HFFc6 (cell line): Measurements from ENCODE around the gene VSIG10. TPM values are rescaled to one million over a fixed set of nuclear protein-coding genes. Genes with fewer than 3 reads are reported as not detected.

Source experiments
- DNase-seq: peaks from one replicate; pipeline ENCODE4 v3.0.0-alpha.2; 2018
- H3K27ac Mint-ChIP-seq: 2 replicates; pipeline ENCODE4 v1.8.0; 2020; ENCODE audit warnings: mild to moderate bottlenecking, mixed read lengths
- H3K27me3 Mint-ChIP-seq: 2 replicates; pipeline ENCODE4 v1.8.0; 2021; ENCODE audit warnings: mild to moderate bottlenecking, moderate library complexity, mixed read lengths; ENCODE audit not compliant: insufficient read depth
- H3K36me3 Mint-ChIP-seq: 2 replicates; pipeline ENCODE4 v1.8.0; 2021; ENCODE audit warnings: low read depth, mixed read lengths
- H3K4me1 Mint-ChIP-seq: 2 replicates; pipeline ENCODE4 v1.8.0; 2020; ENCODE audit warnings: low read depth, mixed read lengths
- H3K4me3 Mint-ChIP-seq: 2 replicates; pipeline ENCODE4 v1.8.0; 2020; ENCODE audit warnings: mild to moderate bottlenecking, moderate library complexity, mixed read lengths
- H3K9me3 Mint-ChIP-seq: 2 replicates; pipeline ENCODE4 v1.8.0; 2020; ENCODE audit warnings: mild to moderate bottlenecking, mixed read lengths
- total RNA-seq, 6 experiments: library from RNA; stranded (reverse); fragmentation: NEBNext Ultra II Directional; extraction: Animal tissue kit (Norgen Biotek cat#: 25700); gene quantifications; 2 replicates in 1 of 6; 3 replicates in 5 of 6; pipeline ENCODE4 v1.2.3, GENCODE V29; 2021
- TF ChIP-seq, protein P1 (sequence below): fragments of 200-600 bp; sonication (generic); IDR thresholded peaks from 2 replicates; pipeline ENCODE4 v1.5.0; 2021; ENCODE audit warnings: antibody characterized with exemption, mild to moderate bottlenecking

VSIG10 gene
- total RNA-seq, 6 experiments from 2014 or later = 17.6 to 22.0 (median 21.1) TPM

- Mint-ChIP-seq H3K4me3 (peak overlapping the region; percentile 45), H3K27me3 (peaks cover 4% of the 10 kb centered on the region), H3K36me3 (peaks cover 40% of the 10 kb centered on the region), H3K27ac (peak overlapping the region; percentile 94), H3K9me3 (no peaks in the 10 kb centered on the region), H3K4me1 (peaks cover 59% of the 10 kb centered on the region)
- no peak for DNase-seq
- TF ChIP-seq, protein P1, sequence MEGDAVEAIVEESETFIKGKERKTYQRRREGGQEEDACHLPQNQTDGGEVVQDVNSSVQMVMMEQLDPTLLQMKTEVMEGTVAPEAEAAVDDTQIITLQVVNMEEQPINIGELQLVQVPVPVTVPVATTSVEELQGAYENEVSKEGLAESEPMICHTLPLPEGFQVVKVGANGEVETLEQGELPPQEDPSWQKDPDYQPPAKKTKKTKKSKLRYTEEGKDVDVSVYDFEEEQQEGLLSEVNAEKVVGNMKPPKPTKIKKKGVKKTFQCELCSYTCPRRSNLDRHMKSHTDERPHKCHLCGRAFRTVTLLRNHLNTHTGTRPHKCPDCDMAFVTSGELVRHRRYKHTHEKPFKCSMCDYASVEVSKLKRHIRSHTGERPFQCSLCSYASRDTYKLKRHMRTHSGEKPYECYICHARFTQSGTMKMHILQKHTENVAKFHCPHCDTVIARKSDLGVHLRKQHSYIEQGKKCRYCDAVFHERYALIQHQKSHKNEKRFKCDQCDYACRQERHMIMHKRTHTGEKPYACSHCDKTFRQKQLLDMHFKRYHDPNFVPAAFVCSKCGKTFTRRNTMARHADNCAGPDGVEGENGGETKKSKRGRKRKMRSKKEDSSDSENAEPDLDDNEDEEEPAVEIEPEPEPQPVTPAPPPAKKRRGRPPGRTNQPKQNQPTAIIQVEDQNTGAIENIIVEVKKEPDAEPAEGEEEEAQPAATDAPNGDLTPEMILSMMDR = no peak
Observed at GRCh38 chr12:118053071-118053985, 50.5 kb downstream of the VSIG10 start.

DNA sequence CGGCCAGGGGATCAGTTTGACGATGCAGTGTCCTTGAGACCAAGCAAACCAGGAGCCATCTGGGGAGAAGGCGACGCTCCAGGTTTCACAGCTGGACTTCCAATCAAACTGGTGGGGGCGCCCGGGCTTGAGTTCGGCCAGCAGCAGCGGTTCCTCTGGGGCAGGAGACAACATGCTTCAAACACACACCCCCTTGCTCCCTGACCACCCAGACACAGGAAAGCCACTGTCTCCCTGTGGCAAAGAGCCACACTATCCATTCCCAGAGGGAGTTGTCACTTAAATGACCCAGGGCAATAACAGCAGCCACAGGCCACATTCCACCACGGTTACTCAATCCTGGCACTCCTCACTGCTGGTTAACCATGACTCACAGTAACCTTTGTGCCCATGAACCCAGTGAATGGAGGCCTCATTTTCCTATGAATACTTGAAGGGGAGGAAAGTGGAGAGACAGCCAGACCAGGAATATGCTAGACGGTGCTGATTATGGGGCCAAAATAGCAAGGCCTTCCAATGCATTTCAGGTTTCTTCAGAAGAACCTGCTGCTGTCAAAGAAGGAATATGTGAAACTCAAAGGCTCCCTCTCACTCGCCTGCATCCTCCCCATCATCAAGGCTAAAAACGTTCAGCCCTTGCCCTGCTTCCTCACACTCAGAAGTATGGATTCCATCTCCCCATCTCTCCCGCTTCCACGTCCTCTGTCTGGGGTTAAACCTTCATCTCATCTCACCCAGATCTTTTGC is 51.3 kb downstream of the VSIG10 start:
- H3K36me3 Mint-ChIP-seq = peaks cover 40% of the 10 kb centered on the region
- peak overlapping the region; percentile 71 for H3K4me3 Mint-ChIP-seq
- H3K4me1 Mint-ChIP-seq = peaks cover 59% of the 10 kb centered on the region
- H3K9me3 Mint-ChIP-seq = no peaks in the 10 kb centered on the region
- peak; percentile 98 for DNase-seq
- peak overlapping the region; percentile 94 for H3K27ac Mint-ChIP-seq
- TF ChIP-seq, protein P1 = no peak
- peaks cover 4% of the 10 kb centered on the region for H3K27me3 Mint-ChIP-seq

- H3K4me1 Mint-ChIP-seq = peaks cover 49% of the 10 kb centered on the region
- H3K4me3 Mint-ChIP-seq = peak overlapping the region; percentile 71; the same call in 1 of the 2 replicates
- peaks cover 4% of the 10 kb centered on the region for H3K27me3 Mint-ChIP-seq
- TF ChIP-seq, protein P1 = peak; percentile 61
- peak overlapping the region; percentile 94 for H3K27ac Mint-ChIP-seq
- peaks cover 39% of the 10 kb centered on the region for H3K36me3 Mint-ChIP-seq
- no peaks in the 10 kb centered on the region for H3K9me3 Mint-ChIP-seq
- no peak for DNase-seq
Observed at GRCh38 chr12:118050972-118051910, 52.6 kb downstream of the VSIG10 start.

DNA sequence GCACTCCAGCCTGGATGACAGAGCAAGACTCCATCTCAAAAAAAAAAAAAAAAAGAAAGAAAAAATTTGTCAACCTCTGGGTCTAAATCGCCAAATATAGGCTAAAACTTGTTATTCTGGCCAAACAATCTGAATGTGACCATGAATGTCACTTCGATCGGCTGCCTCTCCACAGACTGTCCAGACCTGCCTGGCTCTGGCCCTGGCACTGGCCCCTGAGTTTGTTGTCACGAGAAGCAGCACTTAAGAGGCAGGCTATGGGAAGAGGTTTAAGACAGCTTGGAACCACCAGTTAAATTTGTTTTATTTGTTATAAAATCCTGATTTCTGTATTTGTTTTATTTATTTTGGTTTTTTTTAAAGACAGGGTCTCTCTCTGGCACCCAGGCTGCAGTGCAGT is 57.4 kb downstream of the VSIG10 start:
- peaks cover 12% of the 10 kb centered on the region for H3K4me1 Mint-ChIP-seq
- H3K27ac Mint-ChIP-seq = no peak overlapping the region
- DNase-seq = no peak
- H3K9me3 Mint-ChIP-seq = no peaks in the 10 kb centered on the region
- no peak overlapping the region for H3K4me3 Mint-ChIP-seq
- peaks cover 36% of the 10 kb centered on the region for H3K36me3 Mint-ChIP-seq
- peaks cover 1% of the 10 kb centered on the region; the same call in 1 of the 2 replicates for H3K27me3 Mint-ChIP-seq
- TF ChIP-seq, protein P1 = no peak

DNA sequence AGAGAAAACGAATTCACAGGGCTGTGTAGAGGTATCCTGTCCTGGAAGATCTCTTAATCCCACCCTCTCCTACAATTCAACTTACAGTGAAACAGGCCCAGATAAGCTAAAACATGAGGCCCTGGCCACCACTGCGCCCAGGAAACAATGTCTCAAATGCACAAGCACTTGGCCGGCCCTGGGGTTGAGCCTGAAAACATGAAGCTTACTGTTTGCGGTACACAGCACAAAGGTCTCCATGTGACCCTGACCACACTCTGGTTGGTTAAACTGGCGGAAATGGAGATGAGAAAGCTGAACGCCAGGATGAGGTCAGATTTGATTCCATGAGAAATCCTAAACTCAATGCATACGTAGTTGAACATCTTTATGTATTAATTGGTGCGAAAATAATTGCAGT is 59.2 kb downstream of the VSIG10 start:
- DNase-seq = no peak
- Mint-ChIP-seq H3K9me3 (no peaks in the 10 kb centered on the region), H3K27ac (no peak overlapping the region), H3K4me1 (0 out of 2 replicates have a peak, but pooled peaks cover 5% of the 10 kb centered on the region), H3K36me3 (peaks cover 34% of the 10 kb centered on the region), H3K4me3 (no peak overlapping the region), H3K27me3 (peaks cover 3% of the 10 kb centered on the region; the same call in 1 of the 2 replicates)
- TF ChIP-seq, protein P1 = no peak
